K562 (cell line): ENCODE data around the gene ANO10. TPM values are rescaled to one million over a fixed set of nuclear protein-coding genes. Genes with fewer than 3 reads are reported as not detected.

ENCODE experiments used
- ATAC-seq: fragments of 200-7000 bp; cut with Tn5 transposase; 3 replicates; pipeline ENCODE4 v1.9.1; 2020; ENCODE audit warnings: moderate library complexity
- BruUV-seq: library from RNA; stranded (reverse); fragments of 400-500 nt; replicated peaks from 2 replicates; lab custom pipeline; 2021; lab: Mats Ljungman, UMichigan
- CTCF ChIA-PET: fragments of 300-600 bp; formaldehyde crosslinking; extraction: SDS; loops from one replicate; lab custom pipeline; 2021; ENCODE audit warnings: low intra/inter-chr PET ratio; lab: Yijun Ruan, JAX
- POLR2A ChIA-PET: fragments of 300-600, 350-650 bp; sonication (Branson Sonifier 250); formaldehyde crosslinking; extraction: SDS; loops from one replicate; lab custom pipeline; 2021; ENCODE audit warnings: antibody characterized with exemption, inconsistent platforms; lab: Yijun Ruan, JAX
- DNase-seq, 4 experiments: peaks; one replicate each; pipeline versions ENCODE4 v3.0.0 to v3.0.0-alpha.2; 2011 to 2018; ENCODE audit warnings: low spot score in 3 of 4, mixed read lengths in 3 of 4; ENCODE audit errors: extremely low read depth in 1 of 4
- FAIRE-seq: peaks from 2 replicates; lab custom pipeline; 2011; peaks lifted over from hg19 to GRCh38; lab: Jason Lieb, UNC
- H2AFZ ChIP-seq: 2 replicates; pipeline ENCODE4 v1.6.0; 2011; ENCODE audit warnings: low read depth, low read length, control low read depth, inconsistent platforms
- H3K27ac ChIP-seq: fragments of 200-600 bp; 3 replicates; pipeline ENCODE4 v1.8.0; 2011; ENCODE audit warnings: low read depth, mild to moderate bottlenecking, control low read depth, inconsistent platforms, low read length, moderate library complexity, mixed read lengths; ENCODE audit errors: extremely low read depth
- H3K27me3 ChIP-seq, 2 experiments: fragments of 300-600 bp in 1 of 2; 2 replicates in 1 of 2; 3 replicates in 1 of 2; pipeline versions ENCODE4 v1.6.0 to v1.8.0; 2011; ENCODE audit warnings: inconsistent platforms in 2 of 2, low read length in 2 of 2, mild to moderate bottlenecking in 1 of 2, mixed read lengths in 1 of 2, moderate library complexity in 1 of 2; ENCODE audit not compliant: control insufficient read depth in 2 of 2, insufficient read depth in 2 of 2
- H3K36me3 ChIP-seq: fragments of 300-600 bp; 3 replicates; pipeline ENCODE4 v1.8.0; 2011; ENCODE audit warnings: mild to moderate bottlenecking, low read length, inconsistent platforms; ENCODE audit not compliant: control insufficient read depth, insufficient read depth
- H3K4me1 ChIP-seq, 2 experiments: fragments of 200-600 bp in 1 of 2; replicated peaks in 1 of 2; 2 replicates in 1 of 2; 3 replicates in 1 of 2; pipeline versions ENCODE4 v1.5.1 to v1.8.0; 2011; ENCODE audit warnings: inconsistent platforms in 2 of 2, low read length in 2 of 2, mild to moderate bottlenecking in 1 of 2, mixed read lengths in 1 of 2, moderate library complexity in 1 of 2; ENCODE audit not compliant: control insufficient read depth in 2 of 2, insufficient read depth in 2 of 2
- H3K4me2 ChIP-seq: 2 replicates; pipeline ENCODE4 v1.6.1; 2011; ENCODE audit warnings: low read length, control low read depth, inconsistent platforms, mixed read lengths; ENCODE audit not compliant: insufficient read depth
- H3K4me3 ChIP-seq: fragments of 200-600 bp; sonication (generic), shearing (Covaris generic); 2 replicates; pipeline ENCODE4 v1.5.1; 2016; ENCODE audit warnings: control low read depth, inconsistent platforms
- H3K79me2 ChIP-seq: fragments of 200-600 bp; 3 replicates; pipeline ENCODE4 v1.8.0; 2011; ENCODE audit warnings: low read length, inconsistent platforms; ENCODE audit not compliant: control insufficient read depth, insufficient read depth
- H3K9ac ChIP-seq, 2 experiments: 2 replicates each; pipeline versions ENCODE4 v1.6.0 to v1.6.1; 2011; ENCODE audit warnings: low read depth in 2 of 2, low read length in 2 of 2, control low read depth in 1 of 2, inconsistent platforms in 1 of 2, mild to moderate bottlenecking in 1 of 2, mixed read lengths in 1 of 2; ENCODE audit not compliant: insufficient read depth in 1 of 2
- H3K9me1 ChIP-seq: one replicate; pipeline ENCODE4 v1.6.0; 2011; ENCODE audit warnings: inconsistent platforms, mild to moderate bottlenecking, low read length, moderate library complexity; ENCODE audit not compliant: control insufficient read depth, insufficient read depth
- H3K9me3 ChIP-seq: replicated peaks from 2 replicates; pipeline ENCODE4 v1.5.1; 2011; ENCODE audit warnings: low read depth, low read length, inconsistent platforms; ENCODE audit not compliant: control insufficient read depth, insufficient read depth
- H4K20me1 ChIP-seq: replicated peaks from 2 replicates; pipeline ENCODE4 v1.6.1; 2011; ENCODE audit warnings: low read length, inconsistent platforms, mixed read lengths; ENCODE audit not compliant: control insufficient read depth, insufficient read depth
- E2F8 ChIP-seq: fragments of 450-650 bp; IDR thresholded peaks from 2 replicates; pipeline ENCODE4 v1.7.1; 2018; ENCODE audit warnings: mild to moderate bottlenecking, low read depth; ENCODE audit not compliant: partially characterized antibody
- FIP1L1 ChIP-seq: fragments of 200-400 bp; formaldehyde crosslinking; IDR thresholded peaks from 2 replicates; pipeline ENCODE4 v1.6.1; 2018; ENCODE audit warnings: mild to moderate bottlenecking, low read depth, low read length; ENCODE audit not compliant: poor library complexity, severe bottlenecking
- L3MBTL2 ChIP-seq: fragments of 450-650 bp; IDR thresholded peaks from 2 replicates; pipeline ENCODE4 v1.6.1; 2016; ENCODE audit warnings: mild to moderate bottlenecking, moderate library complexity
- MAFG ChIP-seq: fragments of 450-650 bp; conservative IDR thresholded peaks from 2 replicates; pipeline ENCODE4 v1.6.1; 2016; ENCODE audit warnings: missing genetic modification characterization, missing compliant biosample characterization
- NFXL1 ChIP-seq: fragments of 450-650 bp; formaldehyde crosslinking; IDR thresholded peaks from 2 replicates; pipeline ENCODE4 v1.4.0; 2021; ENCODE audit warnings: mild to moderate bottlenecking
- RBM17 ChIP-seq: fragments of 200-400 bp; formaldehyde crosslinking; IDR thresholded peaks from 2 replicates; pipeline ENCODE4 v1.6.1; 2017; ENCODE audit warnings: low read depth, mild to moderate bottlenecking, low read length, borderline replicate concordance
- RNF219 ChIP-seq: fragments of 250-450 bp; sonication (Bioruptor Pico); IDR thresholded peaks from 2 replicates; pipeline ENCODE4 v1.5.0; 2022; ENCODE audit warnings: mild to moderate bottlenecking
- RUNX1 ChIP-seq: sonication (generic); IDR thresholded peaks from 2 replicates; pipeline ENCODE4 v1.6.1; 2016; ENCODE audit warnings: antibody characterized with exemption, low read depth
- ZNF143 ChIP-seq: sonication (generic); formaldehyde crosslinking; IDR thresholded peaks from 2 replicates; pipeline ENCODE4 v1.9.0; 2022; ENCODE audit warnings: mild to moderate bottlenecking, missing genetic modification reagents
- ZNF655 ChIP-seq: fragments of 250-450 bp; sonication (Bioruptor Pico); IDR thresholded peaks from 2 replicates; pipeline ENCODE4 v1.5.0; 2021
- WGBS: fragments of 100-300 bp; shearing (Covaris generic); methylation state at CpG from one replicate; pipeline ENCODE4 v1.1.6; 2016; ENCODE audit warnings: low coverage, mixed read lengths; ENCODE audit not compliant: insufficient coverage; ENCODE audit errors: missing lambda C conversion rate; 5-methylcytosine and 5-hydroxymethylcytosine counted together
- in situ Hi-C: fragments of 300-500 bp; cut with MboI; formaldehyde crosslinking; loops from 4 replicates; pipeline ENCODE4 v1.15.0; 2018; ENCODE audit warnings: inconsistent platforms, mixed read lengths
- intact Hi-C: fragments of 100-400 bp; cut with micrococcal nuclease; formaldehyde crosslinking; loops from 2 replicates; pipeline ENCODE4 v1.14.2; 2022
- polyA plus RNA-seq, 8 experiments: library from polyadenylated mRNA; depleted of rRNA in 4 of 8; stranded (reverse) in 5 of 8; unstranded in 3 of 8; fragments of >200 nt; fragmentation: Nextera tagmentation in 2 of 8; fragmentation: Illumina TruSeq in 1 of 8; extraction: Ambion mirVana in 2 of 8; extraction: Trizol in 1 of 8; gene quantifications; 2 replicates each; pipeline versions ENCODE4 v1.2.1 to v1.2.3, GENCODE V29; 2011 to 2014; ENCODE audit warnings: inconsistent platforms in 1 of 8, missing spikeins in 1 of 8
- total RNA-seq, 7 experiments: library from RNA; depleted of rRNA in 6 of 7; stranded (reverse); fragments of >200 nt in 6 of 7; fragmentation: Illumina TruSeq in 2 of 7; extraction: Trizol in 2 of 7; gene quantifications; 2 replicates each; pipeline versions ENCODE4 v1.2.1 to v1.2.3, GENCODE V29; 2011 to 2021; ENCODE audit warnings: low replicate concordance in 1 of 7

The ANO10 gene
- total and polyA plus RNA-seq, 9 of the 15 experiments (the other 6 are each of a cell fraction or from before 2014, with no cell fraction given), result 6.4 to 46.0 (median 32.3) TPM

- TF ChIP-seq RNF219 (CRISPR knock-in tag) (no peak), RUNX1 (no peak), RBM17 (no peak), ZNF143 (CRISPR knock-in tag) (no peak), ZNF655 (CRISPR knock-in tag) (no peak), FIP1L1 (no peak)
- TF ChIP-seq, all 486 proteins: peak for 0
These were observed 5.5 kb upstream of the ANO10 start (continued) for GRCh38 chr3:43627360-43627759.

GRCh38 chr3:43624619-43625305, 3.0 kb upstream of the ANO10 start:
- no peak overlapping the region for H3K9ac ChIP-seq
- ChIA-PET CTCF (no interaction called here), POLR2A (no interaction called here)
- no peak overlapping the region for H3K27ac ChIP-seq
- BruUV-seq, result no TSS peak
- H3K4me1 ChIP-seq, result peaks cover 7 to 17% of the 10 kb centered on the region in 2 experiments
- H4K20me1 ChIP-seq, result no peaks in the 10 kb centered on the region
- in situ Hi-C loops, result no loop called here
- no peaks in the 10 kb centered on the region for H3K9me3 ChIP-seq
- TF ChIP-seq L3MBTL2 (no peak), ZNF143 (CRISPR knock-in tag) (no peak), E2F8 (no peak), NFXL1 (CRISPR knock-in tag) (no peak), MAFG (tag) (no peak)
- DNase-seq (no peak), ATAC-seq (no peak), FAIRE-seq (no peak)
- peaks cover 20% of the 10 kb centered on the region for H3K79me2 ChIP-seq
- intact Hi-C loops, result loop anchor here (5.0 kb wide), 1 partner anchor 42 kb away; no protein-coding TSS in a partner anchor
- 91% methylated on average over 6 of the region's 6 CpGs for WGBS
- no peaks in the 10 kb centered on the region; a peak in 1 of 5 replicates for H3K27me3 ChIP-seq
- no peak overlapping the region for H3K4me2 ChIP-seq
- no peak overlapping the region for H3K4me3 ChIP-seq
- H3K36me3 ChIP-seq, result no peaks in the 10 kb centered on the region
- H3K9me1 ChIP-seq, result no peaks in the 10 kb centered on the region
- H2AFZ ChIP-seq, result no peak overlapping the region
